NCI-H1694 (cell line): ENCODE measurements around the gene HMSD.
A peak's percentile ranks its signal among the peaks of the same experiment; 100 is the strongest.
"Not testable (repeated sequence)": the region's sequence is repeated elsewhere in the genome, so short reads cannot be mapped to it uniquely, and the experiment has no call there.

Experiments used
- DNase-seq: peaks from one replicate; lab custom pipeline; 2025; lab: John Stamatoyannopoulos, UW

The HMSD gene, protein sequence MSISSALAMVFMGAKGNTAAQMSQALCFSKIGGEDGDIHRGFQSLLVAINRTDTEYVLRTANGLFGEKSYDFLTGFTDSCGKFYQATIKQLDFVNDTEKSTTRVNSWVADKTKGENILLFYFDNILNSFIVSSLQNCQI

DNA sequence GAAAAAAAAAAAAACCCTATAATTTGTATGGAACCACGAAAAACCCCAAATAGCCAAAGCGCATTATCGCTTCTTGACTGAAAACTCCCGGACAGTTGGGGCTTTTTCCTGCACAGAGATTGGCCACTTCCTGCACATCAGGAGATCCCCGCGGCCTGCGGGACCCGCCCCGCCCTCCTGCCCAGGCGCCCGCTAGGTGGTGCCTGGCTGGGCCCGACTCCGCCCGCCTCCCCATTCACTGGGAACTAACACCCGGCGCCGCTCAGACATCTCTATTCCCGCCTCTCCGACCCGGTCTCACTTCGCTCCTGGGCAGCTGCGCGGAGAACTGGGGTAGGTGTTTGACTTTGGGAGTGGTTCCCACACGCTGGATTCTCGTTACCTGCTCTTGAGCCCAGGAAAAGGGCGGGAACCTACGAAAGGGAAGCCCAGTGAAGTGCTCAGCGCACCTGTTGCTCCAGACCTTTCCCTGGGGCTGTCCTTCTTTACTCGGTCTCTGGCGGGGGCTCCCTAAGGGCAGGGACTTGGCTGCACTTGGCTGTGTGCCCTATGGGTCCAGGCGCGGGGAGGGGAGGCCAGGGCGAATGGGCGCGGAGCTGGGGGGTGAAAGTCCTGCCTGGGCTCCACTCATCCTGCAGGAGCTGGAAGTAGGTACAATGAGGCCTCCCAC is at the start of gene HMSD:
HMSD (plus strand) TSS at position 234 of the 670 bp plus-strand sequence. CDS start 4,155 bp downstream, outside the sequence.
- no peak for DNase-seq

DNA sequence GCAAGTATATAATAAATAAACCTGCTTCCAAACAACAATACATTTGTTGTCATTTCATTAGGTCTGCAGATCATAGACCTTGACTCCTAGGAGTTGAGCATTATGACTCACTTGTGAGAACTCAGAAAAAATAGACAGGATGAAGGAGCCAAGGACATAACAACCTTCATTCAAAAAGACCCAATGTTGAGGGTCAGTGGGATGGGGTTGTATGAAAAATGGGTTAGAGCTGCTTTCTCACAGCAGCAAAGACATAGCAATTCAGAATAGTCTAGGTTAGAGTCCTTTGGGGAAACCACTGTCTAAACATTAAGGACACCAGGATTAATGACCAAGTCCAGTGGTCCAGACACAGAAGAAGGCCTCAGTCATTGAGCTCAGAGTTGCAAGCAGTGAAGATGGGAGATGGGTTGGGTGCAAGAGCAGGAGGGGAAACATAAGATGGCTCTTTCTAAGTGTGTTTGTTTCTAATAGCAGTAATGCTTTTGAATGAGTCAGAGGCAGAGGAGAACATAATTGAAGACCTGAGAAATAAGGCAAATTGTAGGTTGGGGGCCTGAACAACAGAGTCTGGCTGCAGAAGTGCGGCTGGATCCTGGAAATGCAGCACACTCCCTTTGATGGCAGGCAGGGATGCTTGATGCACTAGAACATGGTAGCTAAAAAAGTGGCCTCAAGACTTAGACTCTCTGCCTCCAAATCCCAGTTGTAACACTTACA is 45.1 kb upstream of the HMSD start:
- no peak for DNase-seq

DNA sequence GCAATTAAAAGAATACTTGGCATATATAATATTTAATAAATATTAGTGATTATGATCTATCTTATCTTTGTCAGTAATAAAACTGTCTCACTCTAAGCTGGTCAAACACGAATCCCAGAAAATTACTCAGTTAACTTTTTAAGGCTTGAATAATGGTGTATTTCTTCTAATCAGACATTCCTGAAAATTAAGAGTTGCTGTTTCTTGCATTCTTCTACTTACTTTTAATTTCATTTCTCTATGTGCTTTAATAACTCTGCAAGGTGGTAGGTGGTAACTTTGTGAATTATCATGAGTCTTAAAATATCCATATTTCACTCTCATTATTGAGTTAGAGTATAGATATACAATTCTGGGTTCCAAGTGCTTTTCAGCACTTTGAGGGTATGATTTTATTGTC is 44.4 kb upstream of the HMSD start:
- DNase-seq, result no peak

DNA sequence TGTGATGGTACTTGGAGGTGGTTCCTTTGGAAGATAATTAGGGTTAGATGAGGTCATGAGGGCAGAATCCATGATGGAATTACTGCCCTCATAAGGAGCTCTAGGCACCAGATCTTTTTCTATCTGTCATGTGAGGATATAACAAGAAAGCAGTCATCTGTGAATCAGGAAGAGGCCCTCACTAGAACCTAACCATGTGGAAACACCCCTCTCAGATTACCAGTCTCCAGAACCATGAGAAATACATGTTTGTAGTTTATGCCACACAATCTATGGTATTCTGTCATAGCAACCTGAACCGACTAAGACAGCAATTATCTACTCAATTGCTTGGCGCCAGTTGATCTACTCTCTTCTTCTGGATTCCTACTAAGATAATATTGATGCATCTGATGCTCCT is 43.7 kb upstream of the HMSD start:
- no peak for DNase-seq

DNA sequence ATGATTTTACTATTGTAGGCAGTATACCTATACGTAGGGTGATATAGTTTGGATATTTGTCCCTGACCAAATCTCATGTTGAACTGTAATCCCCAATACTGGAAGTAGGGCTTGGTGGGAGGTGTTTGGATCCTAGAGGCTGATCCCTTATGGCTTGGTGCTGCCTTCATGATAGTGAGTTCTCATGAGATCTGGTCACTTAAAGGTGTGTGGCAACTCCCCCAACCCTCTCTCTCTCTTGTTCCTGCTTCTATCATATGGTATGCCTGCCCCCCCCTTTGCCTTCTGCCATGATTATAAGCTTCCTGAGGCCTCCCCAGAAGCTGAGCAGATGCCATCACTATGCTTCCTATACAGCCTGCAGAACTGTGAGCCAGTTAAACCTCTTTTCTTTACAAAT is 43.0 kb upstream of the HMSD start:
- no peak for DNase-seq

DNA sequence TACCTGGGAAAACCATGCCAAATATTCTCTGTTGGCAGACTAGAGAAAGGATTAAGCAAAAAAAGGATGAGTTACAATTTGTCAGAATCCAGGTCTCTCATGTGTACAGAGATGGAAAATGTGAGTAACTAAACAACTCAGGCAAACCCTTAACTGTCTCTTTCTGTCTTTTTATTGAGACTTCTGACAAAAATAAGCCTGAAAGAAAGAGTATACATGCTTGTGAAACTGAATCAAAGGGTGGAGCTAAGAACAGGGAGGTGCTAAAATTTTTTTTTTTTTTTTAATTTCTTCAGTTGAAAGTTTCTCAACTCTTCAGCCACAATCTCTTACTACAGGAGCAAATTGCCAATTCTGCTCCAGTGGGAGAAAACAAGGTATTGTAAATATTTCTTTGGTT is 41.4 kb upstream of the HMSD start, which contains the start of gene SERPINB10:
SERPINB10 (plus strand) TSS at position 295 of the 400 bp plus-strand sequence. CDS start 7,553 bp downstream, outside the sequence.
- no peak for DNase-seq

DNA sequence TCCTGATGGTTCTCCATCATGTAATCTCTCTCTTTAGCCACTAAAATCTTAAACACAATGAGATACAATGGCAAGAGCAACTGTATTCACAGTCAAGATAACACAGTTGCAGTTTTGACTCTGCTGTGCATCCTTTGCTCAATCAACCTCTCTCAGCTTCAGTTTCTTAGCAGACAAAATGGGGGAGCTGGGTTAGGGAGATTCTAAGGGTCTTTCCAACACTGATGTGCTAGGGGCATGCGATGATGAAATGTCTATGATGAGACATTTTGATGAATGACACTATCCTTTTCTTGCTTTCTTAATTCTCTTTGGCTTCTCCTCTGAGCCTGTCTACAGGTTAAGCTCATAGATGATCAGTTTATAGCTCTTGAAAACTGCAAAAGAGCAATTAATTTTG is 40.2 kb upstream of the HMSD start:
- no peak for DNase-seq

DNA sequence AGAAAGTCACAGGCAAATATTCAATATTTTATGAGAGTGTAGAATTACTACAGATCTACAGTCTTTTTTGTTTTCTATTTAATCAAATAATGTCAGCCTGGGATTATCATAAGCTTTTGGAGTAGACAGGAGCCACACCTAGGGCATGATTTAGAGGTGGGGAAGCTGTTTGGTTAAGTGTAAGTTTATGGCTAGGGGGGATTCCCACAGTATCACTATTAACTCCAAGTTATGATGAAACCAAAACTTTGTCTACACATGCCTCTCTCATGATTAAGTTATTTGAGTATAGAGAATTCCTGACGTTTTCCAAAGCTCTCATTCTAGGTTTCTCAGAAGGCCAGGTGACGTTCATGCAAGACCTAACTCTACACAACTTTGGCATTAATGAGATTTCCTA is 39.2 kb upstream of the HMSD start:
- DNase-seq, result no peak

DNA sequence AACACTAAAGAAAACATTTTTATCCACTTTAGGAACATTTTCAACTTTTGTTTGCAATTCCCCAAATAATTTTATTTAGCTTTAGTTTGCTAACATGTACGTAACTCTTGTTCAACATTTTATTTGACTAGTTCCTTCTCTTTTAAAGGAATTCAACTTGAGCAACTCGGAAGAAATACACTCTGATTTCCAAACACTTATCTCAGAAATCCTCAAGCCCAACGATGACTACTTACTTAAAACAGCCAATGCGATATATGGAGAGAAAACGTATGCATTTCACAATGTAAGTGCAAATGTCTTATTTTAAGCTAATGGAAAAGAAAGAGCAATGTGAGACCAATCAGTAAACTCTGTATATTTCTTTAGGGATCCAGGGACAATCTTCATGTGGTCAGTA is 31.3 kb upstream of the HMSD start:
- DNase-seq, result no peak

DNA sequence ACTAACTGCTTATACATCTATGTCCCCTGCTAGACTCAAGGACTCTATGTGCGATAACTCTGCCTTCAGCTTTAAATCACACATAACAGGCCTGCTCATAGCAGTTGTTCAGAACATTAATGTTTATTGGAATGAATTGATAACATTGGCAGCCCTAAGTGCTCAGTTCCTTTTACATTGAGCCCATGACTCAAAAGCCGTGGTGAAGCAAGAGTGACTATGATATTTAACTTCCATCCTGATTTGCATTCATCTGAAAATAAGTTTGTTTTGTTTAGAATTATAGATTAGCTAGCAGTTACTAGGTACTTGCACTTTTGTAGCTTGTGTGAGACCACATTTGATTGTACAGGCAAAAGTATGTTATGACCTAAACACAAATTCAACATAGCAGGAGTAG is 27.1 kb upstream of the HMSD start:
- DNase-seq, result no peak

DNA sequence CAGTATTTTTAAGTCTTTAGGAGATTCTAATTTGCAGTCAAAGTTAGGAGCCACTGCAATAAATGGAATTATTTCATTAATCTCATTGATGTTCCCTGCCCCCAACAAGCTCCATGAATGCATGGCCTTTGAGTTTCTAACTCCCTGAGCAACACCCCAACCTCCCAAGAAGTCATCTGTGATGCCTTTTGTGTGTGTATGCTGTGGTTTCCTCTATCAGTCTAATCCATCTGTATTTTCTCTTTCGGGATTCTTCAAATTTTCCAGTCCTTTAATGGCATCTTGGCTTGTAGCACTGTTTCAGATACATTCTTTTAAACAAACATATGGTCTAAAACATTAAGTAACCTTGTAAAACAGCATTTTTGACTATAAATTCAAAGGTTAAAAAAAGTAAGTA is 24.6 kb upstream of the HMSD start:
- no peak for DNase-seq

DNA sequence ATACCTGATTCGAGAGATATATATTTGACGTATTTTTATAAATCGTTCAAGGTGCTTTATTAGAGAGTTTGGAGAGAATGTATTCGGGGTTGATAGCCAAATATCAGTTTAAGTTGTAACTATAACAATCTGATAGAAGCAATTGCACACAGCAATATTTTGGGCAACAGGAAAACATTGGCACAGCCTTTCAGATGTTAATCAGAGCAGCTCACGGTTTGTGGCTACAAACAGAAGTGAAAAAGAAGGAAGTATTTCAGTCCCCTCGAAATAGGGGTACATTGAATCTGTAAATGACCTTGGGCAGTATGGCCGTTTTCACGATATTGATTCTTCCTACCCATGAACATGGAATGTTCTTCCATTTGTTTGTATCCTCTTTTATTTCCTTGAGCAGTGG is 20.8 kb upstream of the HMSD start:
- DNase-seq, result no peak

DNA sequence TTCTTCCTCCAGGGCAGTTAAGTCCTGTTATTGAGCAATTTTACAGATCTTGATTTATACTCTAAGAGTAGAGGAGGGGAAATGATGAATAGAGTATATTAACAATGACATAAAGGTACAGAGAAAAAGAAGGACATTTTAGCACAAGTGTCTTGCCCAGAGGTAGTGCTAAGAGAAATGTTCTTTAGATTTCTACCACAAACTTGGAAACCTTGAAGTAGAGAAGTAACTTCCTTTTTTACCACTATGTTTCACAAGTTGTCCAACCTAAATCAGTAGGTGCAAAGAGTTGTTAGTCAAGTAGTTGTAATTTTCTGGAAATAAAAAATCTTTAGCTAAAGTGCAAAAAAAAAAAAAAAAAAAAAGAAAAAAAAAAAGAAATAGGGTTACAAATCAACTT is 19.7 kb upstream of the HMSD start:
- not testable (repeated sequence) for DNase-seq

DNA sequence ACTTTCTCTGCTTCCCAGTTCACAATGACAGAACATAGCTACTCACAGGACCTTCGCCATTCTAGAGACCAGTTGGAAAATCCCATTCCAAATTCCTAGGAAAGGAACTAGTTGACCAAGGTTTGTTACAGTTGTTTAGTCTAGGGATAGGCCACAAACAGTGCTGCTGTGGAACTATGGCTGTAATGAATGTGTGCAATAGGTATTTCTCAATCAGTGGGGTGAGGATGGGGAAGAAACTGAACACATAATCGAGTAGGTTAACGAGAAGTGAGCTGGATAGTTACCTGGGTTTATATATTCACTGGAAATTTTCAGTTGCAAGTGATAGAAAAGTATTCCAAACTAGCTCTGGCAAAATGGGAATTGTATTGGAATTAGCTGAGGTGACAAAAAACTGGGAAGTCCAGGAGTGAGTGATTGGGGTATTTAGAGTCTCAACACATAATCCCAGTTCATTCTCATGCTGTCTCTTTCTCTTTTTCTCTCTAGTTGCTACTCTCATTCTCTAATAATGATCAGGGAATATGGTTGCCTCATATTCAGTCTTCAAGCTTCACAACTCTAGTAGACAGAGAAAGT is 18.2 kb upstream of the HMSD start:
- DNase-seq, result no peak

DNA sequence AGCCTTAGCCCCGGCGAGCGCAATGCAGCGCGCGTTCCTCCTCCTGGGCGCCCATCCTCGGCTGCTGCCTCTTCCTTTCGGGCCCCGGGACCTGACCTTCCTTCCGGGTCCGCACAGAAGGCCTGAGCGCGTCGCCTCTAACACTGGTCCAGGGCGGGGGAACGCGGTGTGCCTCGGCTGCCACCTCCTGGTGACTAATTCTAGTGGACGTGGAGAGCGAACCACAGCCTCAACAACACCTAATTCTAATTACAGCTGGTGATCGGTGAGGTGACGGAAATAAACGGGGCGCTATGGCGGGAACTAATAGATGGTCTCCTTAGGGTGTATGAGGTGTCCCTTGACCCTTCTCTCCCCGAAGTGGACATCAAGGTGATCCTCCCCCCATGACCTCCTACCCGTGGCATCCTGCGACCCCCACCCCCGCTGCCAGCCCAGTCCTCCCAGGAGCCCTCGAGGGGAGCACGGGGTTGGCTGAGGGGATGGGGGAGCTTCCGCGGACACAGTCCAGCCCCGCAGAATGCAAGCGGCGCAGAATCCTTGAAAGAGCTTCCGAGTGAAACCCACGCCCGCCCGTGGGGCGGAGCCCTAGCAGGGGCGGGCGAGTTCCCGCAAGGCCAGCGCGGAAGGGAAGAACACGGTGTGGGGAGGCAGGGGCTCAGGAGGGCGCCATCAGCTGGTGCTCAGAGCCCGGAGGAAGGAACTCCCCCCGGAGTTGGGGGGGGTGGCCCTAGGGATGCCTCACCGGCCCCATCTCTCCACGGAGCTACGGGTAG is 12.8 kb upstream of the HMSD start:
- peak; percentile 5 for DNase-seq

DNA sequence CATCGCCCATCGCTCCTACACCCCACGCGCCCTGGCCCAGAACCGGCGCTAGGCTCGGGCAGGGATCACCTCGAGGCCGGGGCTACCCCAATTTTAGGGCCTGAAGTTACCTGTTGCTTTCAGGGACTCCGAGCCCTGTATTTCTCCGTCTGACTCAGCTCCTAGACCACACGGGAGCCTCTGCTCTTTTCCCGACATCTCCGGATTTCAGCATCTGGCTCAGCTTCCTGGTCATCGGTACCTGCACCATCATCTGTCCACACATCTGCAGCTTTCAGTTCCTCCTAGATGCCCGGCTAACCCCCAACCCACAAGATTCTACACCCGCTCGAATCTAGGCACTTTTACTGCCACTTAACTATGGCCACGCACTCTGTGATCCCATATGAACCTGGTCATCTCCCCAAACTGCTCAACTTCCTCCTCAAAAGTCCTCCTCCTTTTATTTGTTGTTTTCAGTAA is 12.1 kb upstream of the HMSD start:
- no peak for DNase-seq

DNA sequence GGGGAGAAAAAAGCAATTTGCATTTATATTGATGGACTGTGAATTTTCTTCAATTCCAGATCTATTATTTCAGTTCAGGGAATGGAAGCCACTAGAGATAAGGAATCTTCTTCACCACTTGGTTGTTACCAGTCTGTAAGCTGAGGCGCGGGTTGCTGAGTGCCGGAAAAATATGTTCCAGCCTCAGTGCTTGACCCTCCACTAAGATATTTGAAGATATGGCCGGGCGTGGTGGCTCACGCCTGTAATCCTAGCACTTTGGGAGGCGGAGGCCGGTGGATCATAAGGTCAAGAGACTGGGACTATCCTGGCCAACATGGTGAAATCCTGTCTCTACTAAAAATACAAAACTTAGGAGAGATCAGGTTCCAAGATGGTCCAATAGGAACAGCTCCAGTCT is 9.1 kb upstream of the HMSD start:
- no peak for DNase-seq

DNA sequence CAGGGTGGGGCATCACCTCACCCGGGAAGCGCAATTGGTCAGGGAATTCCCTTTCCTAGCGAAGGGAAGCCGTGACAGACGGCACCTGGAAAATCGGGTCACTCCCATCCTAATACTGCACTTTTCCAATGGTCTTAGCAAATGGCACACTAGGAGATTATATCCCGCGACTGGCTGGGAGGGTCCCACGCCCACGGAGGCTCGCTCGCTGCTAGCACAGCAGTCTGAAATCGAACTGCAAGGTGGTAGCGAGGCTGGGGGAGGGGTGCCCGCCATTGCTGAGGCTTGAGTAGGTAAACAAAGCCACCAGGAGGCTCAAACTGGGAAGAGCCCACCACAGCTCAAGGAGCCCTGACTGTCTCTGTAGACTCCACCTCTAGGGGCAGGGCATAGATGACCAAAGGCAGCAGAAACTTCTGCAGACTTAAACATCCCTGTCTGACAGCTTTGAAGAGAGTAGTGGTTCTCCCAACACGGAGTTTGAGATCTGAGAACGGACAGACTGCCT is 8.5 kb upstream of the HMSD start:
- not testable (repeated sequence) for DNase-seq

DNA sequence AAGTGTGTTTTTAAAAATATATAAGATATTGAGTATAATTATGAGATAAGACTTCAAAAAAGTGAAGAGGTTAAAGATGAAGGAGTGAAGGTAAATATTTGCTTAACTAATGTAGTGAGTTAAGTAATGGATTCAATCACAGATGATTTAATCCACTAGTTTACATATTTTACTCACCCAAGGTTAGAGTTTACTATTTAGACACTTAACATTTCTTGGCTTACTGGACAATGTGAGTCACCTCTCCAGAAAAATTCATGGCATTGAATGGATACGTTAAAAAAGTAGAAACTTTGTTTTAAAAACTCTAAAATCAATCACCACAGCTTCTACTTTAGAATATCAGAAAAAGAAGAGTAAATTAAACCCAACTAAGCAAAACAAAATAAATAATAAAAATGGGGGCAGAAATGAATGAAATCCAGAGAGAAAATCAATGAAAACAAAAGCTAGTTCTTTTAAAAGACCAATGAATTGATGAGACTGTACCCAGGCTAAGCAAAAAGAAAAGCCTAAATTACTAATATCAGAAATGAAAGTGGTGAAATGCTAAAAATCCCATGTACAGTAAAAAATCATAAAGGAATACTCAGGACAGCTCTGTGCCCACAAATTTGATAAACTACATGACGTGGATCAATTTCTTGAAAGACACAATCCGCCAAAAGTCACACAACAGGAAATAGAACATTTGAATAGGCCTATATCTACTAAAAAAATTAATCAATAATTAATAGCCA is 1.9 kb upstream of the HMSD start:
- no peak for DNase-seq

DNA sequence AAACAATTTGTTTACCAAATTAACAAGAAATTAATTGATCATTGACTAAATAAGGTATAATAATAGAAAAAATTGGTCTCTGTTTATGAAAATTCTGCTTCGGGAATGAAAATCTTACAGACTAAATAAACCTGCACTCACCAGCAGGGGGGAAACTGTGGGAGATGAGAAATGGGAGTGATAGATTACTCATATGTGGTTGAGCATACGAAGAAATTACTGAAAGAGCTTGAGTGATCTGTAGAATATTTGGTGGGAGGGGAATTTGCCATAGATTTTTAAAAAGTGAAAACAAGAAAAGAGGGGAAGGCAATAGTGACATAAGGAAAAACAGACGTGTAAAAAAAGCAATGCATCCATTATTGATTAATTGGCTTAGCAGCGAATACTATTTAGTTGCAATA is 2.2 kb downstream of the HMSD start:
- DNase-seq, result no peak

DNA sequence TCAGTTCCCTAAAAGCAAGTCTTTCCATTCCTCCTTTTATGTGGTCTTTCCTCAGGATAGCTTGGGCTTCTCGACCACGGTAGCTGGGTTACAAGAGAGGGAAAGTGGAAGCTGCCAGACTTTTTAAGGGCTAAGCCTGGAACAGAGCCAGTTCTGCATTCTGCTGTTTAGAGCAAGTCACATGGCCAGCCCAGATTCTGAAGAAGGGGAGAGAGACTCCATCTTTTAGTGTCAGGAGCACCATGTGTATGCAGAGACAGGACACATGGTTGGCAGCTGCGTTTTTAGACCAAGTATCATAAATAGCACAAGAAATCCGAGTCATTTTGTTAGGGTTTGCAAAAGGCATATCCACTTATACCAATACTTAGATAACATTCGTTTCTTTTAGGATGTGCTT is 4.7 kb downstream of the HMSD start:
- DNase-seq, result no peak
